GDM1 (cell line): ENCODE data around the gene KRTAP22-1.

ENCODE experiments used
- DNase-seq: peaks from one replicate; lab custom pipeline; 2025; lab: John Stamatoyannopoulos, UW

KRTAP22-1 gene

DNA sequence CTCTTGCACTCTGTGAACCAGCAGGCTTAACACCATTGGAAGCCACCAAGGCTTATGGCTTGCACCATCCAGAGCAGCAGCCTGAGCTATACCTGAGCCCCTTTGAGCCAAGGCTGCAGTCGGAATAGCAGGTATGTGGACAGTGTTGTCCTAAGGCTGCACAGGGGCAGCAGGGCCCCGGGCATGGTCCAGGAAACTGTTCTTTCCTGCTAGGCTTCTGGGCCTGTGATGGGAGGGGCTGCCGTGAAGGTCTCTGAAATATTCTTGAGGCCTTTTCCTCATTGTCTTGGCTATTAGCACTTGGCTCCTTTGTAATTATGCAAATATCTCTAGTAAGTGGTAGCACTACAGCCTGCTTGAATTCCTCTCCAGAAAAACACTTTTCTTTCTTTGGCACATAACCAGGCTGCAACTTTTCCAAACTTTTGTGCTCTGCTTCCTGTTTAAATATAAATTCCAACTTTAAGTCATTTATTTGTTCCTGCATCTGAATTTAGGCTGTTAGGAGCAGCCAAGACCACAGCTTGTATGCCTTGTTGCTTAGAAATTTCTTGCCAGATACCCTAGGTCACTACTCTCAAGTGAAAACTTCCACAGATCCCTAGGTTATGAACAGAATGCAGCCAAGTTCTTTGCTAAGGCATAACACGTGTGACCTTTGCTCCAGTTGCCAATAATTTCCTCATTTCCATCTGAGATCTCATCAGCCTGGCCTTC is 24.7 kb downstream of the KRTAP22-1 start:
- DNase-seq: no peak

GRCh38 chr21:30628109-30628508 is 27.2 kb downstream of the KRTAP22-1 start:
- DNase-seq: no peak

DNA sequence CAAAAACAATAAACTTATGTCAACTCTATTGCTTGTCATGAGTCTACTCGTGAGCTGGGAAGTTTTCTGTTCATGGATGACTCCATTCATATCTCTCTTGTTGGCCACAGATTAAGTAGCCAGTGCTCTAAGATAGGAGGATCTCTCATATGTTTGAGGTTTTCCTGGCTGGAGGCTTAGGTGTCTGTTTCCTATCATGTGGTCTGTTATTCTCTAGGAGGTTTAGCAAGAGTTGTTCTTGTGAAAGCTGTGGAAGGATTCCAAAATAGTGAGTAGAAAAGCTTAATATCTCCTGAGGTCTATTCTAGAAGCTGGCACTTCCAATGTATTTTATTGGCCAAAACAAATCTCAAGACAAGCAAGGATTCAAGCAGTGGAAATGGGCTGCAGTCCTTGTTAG is 28.3 kb downstream of the KRTAP22-1 start:
- no peak for DNase-seq

DNA sequence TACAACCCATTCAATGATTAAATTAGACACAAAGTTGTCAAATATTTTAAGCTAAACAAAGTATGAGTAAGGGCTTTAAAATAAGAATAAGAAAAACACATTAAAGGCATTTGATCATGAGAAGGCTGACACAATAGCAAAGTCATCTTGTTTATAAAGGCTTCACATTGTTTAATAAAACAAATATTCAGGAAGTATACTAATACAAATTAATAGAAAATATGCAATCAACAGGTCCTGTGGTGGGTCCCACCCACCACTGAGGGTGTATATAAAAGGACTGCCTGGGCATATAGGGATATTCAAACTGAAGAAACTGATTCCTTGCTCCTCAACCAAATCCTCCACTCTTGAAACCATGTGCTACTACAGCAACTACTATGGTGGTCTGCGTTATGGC is 34.0 kb downstream of the KRTAP22-1 start, which contains the start of gene KRTAP20-2:
TSS of gene KRTAP20-2 (plus strand) at position 301 of the 400 bp plus-strand sequence. CDS start at position 359, 58 bp downstream.
- DNase-seq: no peak

- no peak for DNase-seq
These were observed 37.8 kb downstream of the KRTAP22-1 start for GRCh38 chr21:30638686-30639085.

- DNase-seq: no peak
These were observed 41.7 kb downstream of the KRTAP22-1 start, which contains the start of gene KRTAP20-3 for GRCh38 chr21:30642564-30642963. KRTAP20-3 (plus strand) TSS chr21:30642864.

DNA sequence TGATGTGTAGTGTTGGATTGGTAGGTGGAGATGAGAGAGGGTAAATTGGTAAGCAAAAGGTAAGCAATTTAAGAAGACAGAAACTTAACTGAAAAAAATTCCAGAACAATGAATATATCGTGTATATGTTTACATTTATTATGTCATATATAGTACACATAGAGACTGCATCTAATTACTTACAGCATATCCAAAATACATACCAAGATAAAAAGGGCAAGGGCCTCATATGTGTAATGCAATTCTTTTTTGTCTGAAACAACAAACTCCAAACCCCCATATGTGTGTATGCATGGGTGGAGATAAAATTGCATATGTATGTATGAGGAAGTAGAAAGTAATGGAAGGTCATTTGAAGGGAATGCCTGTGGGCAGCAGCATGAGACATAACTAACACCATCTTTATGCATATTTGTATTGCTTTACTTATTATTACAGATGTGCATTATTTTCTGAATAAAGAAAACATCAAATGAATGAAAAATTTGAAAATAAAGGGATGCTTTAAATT is 46.1 kb downstream of the KRTAP22-1 start:
- DNase-seq: no peak
